HG03439 (cell line): ENCODE results near the gene LMNA.

Source experiments
- ATAC-seq: cut with Tn5 transposase; IDR thresholded peaks from one replicate; pipeline ENCODE4 v1.9.1; 2021; ENCODE audit warnings: mild to moderate bottlenecking, moderate library complexity; ENCODE audit not compliant: unreplicated experiment

Gene LMNA

DNA sequence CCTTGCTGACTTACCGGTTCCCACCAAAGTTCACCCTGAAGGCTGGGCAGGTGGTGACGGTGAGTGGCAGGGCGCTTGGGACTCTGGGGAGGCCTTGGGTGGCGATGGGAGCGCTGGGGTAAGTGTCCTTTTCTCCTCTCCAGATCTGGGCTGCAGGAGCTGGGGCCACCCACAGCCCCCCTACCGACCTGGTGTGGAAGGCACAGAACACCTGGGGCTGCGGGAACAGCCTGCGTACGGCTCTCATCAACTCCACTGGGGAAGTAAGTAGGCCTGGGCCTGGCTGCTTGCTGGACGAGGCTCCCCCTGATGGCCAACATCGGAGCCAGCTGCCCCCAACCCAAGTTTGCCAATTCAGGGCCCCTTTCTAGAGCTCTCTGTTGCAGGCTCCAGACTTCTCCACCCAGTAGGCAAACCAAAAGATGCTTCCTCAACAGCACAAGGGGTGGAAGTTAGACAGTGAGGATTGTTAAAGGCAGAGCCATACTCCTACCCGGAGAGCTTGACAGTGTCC is 22.5 kb downstream of the LMNA start:
- no peak for ATAC-seq

DNA sequence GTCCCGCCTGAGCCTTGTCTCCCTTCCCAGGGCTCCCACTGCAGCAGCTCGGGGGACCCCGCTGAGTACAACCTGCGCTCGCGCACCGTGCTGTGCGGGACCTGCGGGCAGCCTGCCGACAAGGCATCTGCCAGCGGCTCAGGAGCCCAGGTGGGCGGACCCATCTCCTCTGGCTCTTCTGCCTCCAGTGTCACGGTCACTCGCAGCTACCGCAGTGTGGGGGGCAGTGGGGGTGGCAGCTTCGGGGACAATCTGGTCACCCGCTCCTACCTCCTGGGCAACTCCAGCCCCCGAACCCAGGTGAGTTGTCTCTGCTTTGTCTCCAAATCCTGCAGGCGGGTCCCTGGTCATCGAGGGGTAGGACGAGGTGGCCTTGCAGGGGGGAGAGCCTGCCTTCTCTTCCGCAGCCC is 24.0 kb downstream of the LMNA start:
- ATAC-seq, result no peak

GRCh38 chr1:156140879-156141707 is 26.6 kb downstream of the LMNA start:
- ATAC-seq, result no peak

DNA sequence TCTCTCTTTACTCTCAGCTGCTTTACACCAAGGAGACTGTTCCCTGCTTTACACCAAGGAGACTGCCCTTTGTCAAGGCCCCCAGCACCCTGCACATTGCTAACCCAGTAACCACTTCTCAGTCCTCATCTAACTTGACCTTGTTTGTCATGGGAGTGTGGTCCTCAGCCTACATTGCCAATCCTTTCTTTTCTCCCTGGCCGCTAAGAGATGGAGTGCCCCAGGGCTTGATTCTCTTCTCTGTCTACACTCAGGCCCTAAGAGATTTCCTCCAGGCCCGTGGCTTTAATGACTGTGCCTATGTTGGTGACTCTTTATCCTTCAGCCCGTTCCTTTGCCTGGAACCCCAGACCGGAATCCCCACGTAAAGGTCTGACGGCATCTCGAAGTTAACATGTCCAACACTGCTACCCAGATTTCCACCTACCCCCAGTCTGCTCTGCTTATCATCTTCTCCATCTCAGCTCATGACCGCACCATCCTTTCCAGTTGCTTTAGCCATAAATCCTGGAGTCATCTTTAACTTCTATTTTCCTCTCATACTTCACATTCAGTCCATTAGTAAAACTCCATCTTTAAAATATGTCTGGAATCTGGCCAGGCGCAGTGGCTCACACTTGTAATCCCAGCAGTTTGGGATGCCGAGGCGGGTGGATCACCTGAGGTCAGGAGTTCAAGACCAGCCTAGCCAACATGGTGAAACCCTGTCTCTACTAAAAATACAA is 29.4 kb downstream of the LMNA start:
- no peak for ATAC-seq

GRCh38 chr1:156144742-156145141 is 30.2 kb downstream of the LMNA start:
- no peak for ATAC-seq

DNA sequence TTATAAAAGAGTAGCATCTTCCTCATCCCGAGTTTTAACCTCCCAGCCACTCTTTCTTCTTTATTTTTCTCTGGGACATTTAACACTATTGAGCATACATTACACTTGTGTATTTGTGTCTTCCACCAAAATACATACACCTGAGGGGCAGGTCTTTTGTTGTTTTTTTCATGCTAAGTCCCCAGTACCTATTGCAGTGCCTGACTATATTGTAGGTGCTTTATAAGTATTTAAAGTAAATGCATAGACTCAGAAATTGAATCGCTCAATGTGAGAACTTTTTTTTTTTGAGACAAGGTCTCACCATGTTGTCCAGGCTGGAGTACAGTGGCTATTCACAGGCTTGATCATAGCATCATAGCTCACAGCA is 31.1 kb downstream of the LMNA start:
- ATAC-seq, result no peak

DNA sequence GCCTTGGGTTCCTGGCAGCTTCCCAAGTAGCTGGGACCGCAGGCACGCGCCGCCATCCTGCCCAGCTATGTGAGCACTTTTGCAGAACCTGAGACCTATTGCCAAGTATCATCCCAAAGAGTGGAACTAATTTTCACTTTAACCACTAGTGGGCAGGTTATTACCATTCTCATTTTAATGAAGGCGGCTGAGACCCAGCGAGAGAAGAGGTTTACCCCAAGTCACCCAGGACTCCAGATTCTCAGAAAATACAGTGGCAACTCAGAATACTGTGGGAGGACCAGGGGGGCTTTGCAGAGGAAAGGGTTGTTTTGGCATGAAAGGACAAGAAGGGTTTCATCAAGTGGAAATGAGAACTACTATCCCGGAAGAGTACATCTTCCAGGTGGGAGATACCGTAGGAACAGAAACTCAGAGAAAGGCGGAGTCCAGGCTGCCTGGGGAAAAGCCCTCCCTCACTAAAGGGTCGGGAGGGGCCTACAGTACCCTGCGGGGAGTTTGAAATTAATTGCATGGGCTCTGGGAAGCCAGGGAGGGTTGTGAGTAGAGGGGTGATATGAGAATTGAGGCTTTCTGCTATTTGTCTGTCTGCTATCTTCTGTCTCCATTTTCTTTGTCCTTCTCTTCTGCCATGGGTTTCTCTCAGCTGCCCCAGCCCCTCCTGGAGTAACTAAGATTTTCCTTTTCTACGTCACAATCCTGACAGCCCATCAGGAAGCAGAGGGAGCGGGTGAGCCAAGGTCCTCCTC is 31.7 kb downstream of the LMNA start:
- ATAC-seq, result no peak

GRCh38 chr1:156146769-156147405 is 32.4 kb downstream of the LMNA start:
- no peak for ATAC-seq

GRCh38 chr1:156148216-156148615 is 33.7 kb downstream of the LMNA start:
- ATAC-seq, result no peak

DNA sequence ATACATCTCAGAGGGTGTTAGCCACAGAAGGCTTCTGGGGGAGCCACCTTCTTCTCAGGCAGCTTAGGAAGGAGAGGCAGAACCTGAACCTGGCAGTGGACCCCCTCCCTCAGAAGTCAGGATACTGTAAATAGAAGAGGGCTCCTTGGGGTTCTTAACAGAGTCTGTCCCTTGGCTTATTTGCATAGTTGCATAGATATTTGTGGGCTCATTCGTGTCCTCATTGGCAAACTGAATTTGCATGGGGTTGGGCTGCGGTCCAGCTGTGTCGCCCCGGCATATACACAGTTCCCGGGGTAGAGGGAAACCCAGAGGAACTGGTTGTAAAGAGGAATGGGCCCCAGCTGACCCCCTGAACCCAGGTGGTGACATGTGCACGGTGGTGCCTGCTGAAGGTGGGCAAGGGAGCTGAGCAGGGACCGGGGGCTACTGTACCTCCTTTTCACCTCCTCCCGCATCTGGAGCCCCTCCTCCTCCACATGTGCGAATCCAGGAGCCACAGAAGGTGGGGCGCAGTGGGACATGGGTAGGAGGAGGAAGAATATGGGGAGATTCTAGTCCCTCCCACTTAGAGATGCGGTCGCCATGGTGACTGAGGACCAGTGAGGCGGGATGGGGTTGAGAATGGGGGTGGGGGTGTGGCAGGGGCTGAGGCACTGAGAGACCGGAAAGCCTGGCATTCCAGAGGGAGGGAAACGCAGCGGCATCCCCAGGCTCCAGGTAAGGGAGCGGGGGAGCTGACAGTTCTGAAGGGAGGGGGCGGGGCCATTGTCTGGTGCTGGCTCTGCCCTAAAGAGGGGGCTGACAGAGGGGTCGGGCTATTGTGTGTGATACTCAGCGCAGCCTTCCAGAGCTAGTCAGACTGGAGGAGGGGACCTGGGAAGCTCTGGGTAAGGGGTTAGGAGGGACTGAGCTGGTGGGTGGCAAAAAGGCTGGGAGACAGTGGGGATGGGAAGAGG is 35.1 kb downstream of the LMNA start:
- ATAC-seq, result peak; percentile 47

DNA sequence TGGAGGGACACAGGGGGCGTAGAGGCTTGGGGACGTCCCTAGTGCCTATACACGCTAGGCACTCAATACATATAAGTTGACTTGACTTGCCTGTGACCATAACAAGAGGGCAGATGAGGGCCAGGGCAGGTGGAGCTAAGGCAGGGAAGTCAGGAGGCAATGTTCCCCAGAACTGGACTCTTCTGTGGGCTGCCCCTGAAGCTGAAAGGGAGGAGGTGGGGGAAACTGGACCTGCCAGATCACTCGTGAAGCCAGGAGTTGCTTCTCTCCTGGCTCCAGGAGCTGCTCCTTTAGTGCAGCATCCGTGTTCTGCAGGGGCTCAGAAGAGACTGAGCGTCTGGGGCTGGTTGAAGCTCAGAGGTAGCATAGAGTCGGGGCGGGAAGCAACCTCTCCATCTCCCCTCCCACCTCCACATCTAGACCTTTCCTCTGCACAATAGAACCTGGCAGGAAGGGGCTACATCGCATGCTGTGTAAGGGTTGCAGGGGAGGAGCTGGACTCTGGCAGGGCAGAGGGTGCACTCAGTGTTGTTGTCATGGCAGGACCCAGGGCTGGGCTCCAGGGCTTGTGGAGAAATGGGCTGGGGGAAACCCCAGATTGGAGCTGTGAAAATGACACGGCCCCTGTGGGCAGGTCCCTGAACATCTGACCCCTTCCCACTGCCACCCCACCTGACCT is 36.0 kb downstream of the LMNA start:
- no peak for ATAC-seq

DNA sequence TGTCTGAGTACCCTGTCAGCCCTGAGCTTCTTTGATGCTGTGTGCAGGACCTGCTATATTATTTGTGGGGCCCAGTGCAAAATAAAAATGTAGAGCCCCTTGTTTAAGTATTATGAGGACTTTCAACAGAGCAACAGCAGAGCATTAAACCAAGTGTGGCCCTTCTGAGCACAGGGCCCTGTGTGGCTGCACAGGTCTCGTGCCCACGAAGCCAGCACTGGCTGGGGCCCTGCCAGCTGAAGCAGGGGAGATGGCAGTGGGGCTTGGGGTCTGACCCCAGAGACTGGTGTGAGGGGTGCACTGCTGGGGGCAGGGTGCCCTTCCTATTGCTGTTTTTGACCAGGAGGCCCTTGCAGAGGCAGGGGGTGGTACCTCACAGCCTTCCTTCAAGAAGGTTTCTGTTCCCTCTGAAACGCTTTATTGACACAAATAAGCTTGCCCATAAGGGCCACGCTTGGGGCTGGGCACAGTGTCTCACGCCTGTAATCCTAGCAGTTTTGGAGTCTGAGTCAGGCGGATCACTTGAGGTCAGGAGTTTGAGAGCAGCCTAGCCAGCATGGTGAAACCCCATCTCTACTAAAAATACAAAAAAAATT is 36.7 kb downstream of the LMNA start:
- ATAC-seq, result no peak

DNA sequence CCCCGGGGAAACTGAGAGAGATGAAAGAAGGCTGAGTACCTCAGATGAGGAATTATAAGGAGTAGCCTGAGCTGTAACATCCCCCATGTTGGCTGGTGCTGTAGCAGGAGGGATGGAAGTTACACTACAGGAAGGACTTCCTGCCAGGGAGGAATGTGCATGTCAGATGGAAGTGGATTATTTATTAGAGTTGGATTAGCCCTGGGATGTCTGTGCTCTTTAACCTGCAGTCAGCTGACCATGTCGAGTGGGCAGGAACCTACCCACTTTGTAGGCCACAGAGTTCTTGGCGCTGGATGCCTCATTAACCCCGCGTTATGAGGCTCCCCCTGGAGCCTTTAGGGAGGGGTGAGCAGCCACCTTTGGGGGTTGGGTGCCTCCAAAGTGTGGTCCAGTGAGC is 38.1 kb downstream of the LMNA start:
- ATAC-seq, result no peak

DNA sequence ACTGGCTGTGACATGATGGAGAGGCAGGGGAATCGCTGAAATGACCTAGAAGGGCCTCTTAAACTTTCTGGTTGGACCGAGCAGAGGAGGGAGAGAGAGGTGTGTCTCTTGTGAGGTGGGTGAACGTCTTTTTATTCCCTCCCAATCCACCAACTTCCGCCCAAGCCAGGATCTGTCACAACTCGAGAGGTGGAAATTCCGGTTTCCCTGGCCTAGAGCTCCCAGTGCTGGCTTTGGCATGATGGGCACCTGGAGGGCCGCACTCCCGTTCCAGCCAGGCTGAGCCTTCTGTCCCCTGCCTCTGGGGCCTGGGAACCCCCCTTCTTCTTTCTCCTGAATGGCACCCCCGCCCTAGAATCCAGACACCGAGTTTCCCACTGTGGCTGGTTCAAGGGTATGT is 38.9 kb downstream of the LMNA start, which contains the start of gene SEMA4A:
Gene SEMA4A (plus strand): TSS at position 224 of the 400 bp plus-strand sequence. CDS start 994 bp downstream, outside the sequence.
- no peak for ATAC-seq

DNA sequence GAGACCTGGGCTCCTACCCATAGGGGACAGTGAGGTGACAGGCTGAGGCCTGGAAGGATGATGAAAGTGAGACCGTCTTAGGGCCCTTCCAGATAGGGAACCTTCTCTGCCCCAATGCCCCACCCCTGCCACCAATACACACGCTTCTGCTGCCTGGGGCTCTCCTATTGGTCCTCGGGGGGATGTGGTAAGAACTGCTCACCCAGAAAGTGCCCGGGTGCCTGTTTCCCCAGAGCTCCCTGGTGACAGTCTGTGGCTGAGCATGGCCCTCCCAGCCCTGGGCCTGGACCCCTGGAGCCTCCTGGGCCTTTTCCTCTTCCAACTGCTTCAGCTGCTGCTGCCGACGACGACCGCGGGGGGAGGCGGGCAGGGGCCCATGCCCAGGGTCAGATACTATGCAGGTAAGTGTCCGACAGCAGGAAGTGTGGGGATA is 39.8 kb downstream of the LMNA start:
- ATAC-seq, result peak; percentile 36

- no peak for ATAC-seq
Observed at GRCh38 chr1:156155756-156156510, 41.4 kb downstream of the LMNA start.

DNA sequence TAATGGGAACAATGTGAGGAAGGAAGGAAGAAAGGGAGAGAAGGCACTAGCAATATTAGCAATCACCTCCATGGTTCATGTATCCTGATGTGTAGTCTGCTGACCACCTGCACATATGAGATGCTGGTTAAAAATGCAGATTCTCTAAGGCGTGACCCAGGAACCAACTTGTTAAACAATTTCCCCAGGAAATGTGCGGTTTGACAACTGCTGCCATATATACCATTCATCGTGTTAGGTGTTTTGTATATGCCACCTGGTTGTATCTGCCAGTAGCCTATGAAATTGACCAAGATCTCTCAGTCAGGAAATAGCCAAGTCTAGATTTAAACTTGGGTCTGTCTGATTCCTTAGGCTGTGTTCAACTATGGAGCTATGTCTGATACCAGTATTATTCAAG is 43.0 kb downstream of the LMNA start:
- no peak for ATAC-seq

DNA sequence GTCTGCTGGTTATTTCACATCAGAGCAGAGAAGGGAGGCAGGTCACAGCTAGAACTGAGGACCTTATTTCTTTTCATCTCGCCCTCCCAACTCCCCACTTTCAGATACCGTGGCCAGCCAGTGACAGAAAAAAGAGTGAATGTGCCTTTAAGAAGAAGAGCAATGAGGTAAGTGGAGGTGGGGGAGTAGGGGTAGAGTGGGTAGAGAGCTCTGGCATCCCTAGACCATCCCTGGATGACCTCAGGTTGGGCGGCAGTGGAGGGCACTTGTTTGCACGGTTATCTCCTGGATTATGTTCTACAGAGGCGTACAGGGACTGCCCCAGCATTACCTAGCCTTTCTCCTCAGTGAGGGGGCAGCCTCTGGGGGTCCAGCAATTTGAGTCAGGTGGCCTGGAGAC is 43.5 kb downstream of the LMNA start:
- ATAC-seq, result no peak
